ENCODE results near the gene PPIP5K2.

DNA sequence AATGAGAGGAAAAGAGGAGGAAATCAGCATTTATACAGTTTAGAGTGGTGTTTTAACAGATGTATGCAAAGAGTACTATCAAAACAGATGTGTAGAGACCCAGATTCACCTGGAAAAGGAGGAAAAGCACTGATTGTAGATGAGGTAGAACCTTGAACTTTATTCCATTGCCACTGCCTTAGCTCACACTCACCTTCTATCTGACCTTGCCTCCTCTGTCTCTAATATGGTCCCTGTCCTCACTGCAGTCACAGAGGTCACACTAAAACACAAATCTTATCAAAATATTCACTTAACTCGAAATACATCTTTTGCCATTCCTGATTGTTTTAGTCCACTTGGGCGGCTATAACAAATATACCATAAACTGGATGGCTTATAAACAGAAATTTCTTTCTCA is 7.2 kb upstream of the PPIP5K2 start:
- TF ChIP-seq POLR2A (IDR thresholded peaks at IDR 0.05; ENCODE audit: low read depth, low read length) (no peak), TAF1 (IDR thresholded peaks at IDR 0.05; ENCODE audit: borderline replicate concordance, low read depth, low read length) (no peak), POLR2AphosphoS5 (IDR thresholded peaks at IDR 0.05; ENCODE audit: low read depth, low read length) (no peak)
